VCaP (cell line): ENCODE results near the gene MYO1D.

ENCODE experiments used
- H3K27ac ChIP-seq: fragments of 450-650 bp; 2 replicates; pipeline ENCODE4 v1.5.1; 2017
- TF ChIP-seq, protein P1 (sequence below): fragments of 450-650 bp; conservative IDR thresholded peaks from 2 replicates; pipeline ENCODE4 v1.5.1; 2017; ENCODE audit warnings: mild to moderate bottlenecking, moderate library complexity

The MYO1D gene

DNA sequence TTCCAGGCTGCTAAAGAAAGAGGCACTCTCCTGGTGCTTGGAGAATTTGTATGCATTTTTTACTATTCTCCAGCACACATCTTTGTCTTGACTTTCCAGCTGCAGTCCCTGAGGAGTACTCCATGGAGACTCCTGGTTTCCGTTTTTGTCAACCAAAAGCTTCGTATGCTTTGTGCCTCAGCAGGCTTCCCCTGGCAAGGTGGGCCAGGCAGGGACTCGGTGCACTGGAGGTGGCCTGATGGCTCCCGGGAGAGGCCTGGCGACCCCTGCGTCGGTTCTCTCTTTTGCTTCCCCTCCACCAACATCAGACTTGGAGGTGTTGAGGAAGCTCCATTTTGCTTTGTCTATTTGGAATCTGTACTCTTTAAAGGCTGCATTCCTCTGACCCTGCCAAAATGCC, 366.5 kb downstream of the MYO1D start:
- TF ChIP-seq, protein P1, sequence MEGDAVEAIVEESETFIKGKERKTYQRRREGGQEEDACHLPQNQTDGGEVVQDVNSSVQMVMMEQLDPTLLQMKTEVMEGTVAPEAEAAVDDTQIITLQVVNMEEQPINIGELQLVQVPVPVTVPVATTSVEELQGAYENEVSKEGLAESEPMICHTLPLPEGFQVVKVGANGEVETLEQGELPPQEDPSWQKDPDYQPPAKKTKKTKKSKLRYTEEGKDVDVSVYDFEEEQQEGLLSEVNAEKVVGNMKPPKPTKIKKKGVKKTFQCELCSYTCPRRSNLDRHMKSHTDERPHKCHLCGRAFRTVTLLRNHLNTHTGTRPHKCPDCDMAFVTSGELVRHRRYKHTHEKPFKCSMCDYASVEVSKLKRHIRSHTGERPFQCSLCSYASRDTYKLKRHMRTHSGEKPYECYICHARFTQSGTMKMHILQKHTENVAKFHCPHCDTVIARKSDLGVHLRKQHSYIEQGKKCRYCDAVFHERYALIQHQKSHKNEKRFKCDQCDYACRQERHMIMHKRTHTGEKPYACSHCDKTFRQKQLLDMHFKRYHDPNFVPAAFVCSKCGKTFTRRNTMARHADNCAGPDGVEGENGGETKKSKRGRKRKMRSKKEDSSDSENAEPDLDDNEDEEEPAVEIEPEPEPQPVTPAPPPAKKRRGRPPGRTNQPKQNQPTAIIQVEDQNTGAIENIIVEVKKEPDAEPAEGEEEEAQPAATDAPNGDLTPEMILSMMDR, result no peak
- no peak overlapping the region for H3K27ac ChIP-seq

DNA sequence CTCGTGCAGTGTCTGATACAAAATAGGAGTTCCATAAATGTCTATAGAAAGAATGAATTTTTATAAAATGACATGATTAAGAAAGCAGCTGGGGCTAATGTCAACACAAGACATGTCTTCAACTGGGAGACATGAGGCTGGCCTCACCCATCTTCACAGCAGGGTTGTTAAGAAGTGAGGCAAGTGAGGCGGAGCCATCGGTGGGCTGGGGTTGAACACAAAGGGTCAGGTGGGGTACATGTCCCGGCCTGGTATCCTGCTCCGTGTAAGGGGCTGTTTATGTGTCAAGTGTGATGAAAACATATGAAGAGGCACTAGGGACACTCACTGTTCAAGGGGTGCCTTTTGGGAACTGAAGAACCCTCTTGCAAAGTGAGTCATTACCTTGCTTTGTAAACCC, 368.0 kb downstream of the MYO1D start:
- TF ChIP-seq, protein P1, result no peak
- H3K27ac ChIP-seq, result no peak overlapping the region

DNA sequence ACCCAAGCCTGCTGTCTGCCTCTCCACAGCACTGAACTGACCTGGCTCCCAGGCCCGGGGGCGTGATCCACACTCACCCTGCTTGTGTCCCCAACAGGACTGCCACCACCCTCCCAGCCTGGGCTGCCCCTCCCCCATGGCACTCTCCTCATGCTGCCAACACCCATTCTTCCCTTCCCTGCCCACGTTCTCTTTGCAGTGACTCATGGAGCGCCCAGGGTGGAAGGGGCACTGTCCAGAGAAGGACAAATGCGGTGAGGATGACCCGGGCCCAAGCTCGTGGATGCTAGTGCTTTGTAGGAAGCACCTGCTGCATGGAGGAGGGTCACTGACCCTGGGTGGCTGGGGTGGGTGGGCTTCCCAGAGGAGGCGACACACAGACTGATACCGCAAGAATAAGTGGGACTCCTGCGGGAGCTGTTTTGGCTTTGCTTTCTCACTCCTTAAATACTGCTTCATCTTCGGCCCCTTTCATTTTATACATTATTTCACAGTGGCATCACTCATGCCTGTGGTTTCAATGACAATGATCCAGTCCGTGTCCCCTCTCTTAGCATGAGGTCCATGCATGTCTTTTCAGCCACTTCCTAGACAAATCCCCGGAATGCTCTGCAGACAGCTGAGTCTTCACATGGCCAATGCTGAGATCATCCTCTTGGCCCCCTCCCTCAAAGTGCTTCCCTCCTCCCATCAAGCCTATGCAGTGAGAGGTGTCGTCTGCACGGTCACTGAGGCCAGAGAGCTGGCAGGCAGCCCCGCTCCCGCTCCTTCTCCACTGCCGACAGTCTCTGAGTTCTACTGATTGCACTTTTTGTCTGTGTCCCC, 372.5 kb downstream of the MYO1D start:
- no peak overlapping the region for H3K27ac ChIP-seq
- TF ChIP-seq, protein P1, result no peak

DNA sequence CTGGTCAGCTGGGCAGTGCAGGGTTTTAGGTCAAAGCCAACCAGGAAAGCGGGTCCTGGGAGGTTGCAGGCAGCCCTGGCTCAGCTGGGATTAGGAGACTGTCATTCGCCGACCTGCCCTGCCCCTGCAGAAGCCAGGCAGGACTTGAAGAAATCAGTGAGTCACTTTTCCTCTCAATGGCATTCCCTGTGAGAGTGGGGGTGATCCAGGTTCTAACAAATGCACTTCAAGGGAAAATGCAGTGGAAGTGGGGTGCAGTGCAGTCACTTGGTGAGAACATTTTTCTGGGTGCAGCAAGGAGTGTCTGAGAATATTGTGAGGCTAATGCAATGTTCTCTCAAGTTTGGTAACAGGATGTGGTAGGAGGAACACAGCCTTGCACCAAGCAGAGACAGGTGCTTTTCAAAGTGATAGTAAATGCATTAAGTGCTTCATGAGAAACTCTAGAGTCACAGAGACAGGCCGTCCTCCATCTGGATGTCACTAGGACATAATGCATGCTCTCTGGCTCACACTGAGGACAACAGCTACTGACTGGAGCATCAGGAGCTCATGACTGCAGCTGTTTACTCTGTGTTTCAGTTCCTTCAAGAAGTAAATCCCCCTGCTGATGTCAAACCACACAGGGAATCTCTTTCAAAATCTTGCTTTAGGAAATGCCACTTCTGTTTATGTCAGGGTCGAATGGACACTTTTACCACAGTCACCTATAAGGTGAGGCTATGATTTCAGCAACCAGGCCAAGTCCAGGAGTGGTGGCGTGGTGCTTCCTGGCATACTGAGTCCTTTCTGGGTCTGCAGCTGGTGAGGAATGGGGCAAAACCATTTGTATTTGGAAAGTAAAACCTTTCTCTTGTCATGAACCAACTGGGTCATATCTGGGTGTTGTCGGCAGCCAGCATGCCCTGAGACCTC, 373.4 kb downstream of the MYO1D start:
- TF ChIP-seq, protein P1, result no peak
- H3K27ac ChIP-seq, result no peak overlapping the region

DNA sequence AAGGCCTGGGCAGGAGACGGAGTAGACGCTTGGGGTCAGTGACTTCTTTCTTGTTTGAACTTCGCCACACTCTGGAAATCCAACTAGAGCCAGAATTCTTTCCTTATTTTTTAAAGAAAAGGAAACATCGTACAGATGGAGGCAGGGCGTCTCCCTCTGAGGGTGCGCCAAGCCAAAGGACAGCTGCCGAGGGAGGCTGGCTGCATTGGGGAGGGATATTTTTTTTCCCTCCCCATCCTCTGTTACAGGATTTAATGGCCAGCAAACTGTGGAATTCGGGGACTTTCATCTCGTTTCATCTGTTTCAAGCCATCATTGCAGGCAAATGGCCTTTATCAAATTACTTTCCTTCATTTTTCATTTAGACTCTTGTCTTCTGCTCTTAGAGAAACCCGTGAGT, 374.2 kb downstream of the MYO1D start:
- TF ChIP-seq, protein P1, result no peak
- H3K27ac ChIP-seq, result no peak overlapping the region

DNA sequence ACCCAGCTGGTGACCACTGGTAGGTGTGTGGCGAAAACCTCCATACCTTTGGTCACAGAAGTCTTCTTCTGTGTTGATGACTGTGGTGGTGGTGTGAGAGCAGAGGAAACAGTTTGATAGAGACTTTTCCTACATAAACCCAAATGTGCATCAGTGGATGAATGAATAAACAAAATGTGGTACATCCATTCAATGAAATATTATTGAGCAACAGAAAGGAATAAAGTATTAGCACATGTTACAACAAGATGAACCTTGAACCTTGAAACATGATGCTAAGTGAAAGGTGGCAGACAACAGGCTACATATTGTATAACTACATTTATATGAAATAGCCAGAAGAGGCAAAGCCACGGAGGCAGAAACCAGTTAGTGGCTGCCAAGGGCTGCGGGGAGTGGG, 374.9 kb downstream of the MYO1D start:
- TF ChIP-seq, protein P1, result no peak
- H3K27ac ChIP-seq, result no peak overlapping the region

DNA sequence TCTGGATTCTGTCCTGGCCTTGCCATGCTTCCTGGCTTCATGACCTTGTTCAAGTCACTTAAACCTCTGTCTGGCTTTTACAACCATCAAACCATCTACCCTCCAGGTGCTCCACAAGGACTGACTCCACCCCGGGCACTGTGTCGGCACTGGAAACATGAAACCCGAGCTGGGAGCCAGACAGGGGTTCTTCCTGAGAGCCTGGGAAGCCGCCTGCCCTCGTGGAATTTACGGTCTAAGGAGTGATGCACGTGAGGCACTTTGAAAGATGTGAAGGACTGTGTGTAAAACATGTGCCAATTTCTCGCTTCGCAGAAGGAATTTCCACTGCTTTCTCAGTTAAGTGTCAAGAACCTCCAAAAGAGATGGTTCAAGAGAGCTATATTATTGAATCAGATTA, 378.5 kb downstream of the MYO1D start:
- no peak overlapping the region for H3K27ac ChIP-seq
- TF ChIP-seq, protein P1, result no peak
